Measurements from ENCODE around the gene FOXP4. TPM values are rescaled to one million over a fixed set of nuclear protein-coding genes. Genes with fewer than 3 reads are reported as not detected.

FOXP4 gene
- total RNA-seq, 1 donor: 3.0 TPM

DNA sequence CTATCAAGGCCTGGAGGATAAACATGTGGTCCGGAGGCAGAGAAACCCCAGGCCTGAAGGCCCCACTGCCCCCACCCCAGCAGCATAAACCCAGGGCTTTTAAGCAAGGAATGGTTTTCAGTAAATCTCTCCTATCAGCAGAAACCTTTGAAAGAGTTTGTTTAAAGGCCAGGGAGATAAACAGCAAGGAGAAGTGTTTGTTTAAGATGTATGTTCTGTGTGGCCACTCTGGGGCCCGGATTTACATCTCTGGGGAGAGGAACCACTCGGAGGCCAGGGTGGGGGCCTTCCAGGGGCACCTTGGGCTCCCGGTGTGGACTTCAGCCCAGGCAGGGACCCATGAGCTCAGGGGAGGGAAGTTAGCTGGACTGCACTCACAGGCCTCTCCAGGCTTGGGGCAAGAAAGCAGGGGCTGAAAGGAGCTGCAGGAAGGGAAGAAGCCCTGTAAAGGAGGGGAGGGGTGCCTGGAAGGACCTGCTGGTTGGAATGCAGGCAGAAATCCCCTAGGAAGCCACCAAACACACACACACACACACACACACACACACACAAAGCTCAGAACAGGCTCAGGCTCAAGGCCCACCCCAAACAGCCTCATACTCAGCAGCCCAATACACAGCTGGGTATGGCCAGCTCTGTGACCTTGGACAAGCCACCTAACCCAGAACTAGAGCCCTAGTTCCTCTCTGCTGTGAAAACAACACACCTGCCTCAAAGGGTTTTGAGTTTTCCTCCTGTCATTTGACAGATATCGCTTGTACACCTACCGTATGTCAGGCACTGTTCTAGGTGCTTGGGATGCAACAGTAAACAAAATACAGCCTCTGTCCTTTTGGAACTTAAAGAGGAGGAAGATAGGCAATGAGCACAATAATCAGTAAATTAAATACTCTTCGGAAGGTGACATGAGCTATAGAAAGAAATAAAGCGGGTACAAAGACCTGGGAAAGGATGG is 26.2 kb upstream of the FOXP4 start:
- DNase-seq (ENCODE audit: low read depth in 2 of 3, low spot score in 2 of 3): no peak

DNA sequence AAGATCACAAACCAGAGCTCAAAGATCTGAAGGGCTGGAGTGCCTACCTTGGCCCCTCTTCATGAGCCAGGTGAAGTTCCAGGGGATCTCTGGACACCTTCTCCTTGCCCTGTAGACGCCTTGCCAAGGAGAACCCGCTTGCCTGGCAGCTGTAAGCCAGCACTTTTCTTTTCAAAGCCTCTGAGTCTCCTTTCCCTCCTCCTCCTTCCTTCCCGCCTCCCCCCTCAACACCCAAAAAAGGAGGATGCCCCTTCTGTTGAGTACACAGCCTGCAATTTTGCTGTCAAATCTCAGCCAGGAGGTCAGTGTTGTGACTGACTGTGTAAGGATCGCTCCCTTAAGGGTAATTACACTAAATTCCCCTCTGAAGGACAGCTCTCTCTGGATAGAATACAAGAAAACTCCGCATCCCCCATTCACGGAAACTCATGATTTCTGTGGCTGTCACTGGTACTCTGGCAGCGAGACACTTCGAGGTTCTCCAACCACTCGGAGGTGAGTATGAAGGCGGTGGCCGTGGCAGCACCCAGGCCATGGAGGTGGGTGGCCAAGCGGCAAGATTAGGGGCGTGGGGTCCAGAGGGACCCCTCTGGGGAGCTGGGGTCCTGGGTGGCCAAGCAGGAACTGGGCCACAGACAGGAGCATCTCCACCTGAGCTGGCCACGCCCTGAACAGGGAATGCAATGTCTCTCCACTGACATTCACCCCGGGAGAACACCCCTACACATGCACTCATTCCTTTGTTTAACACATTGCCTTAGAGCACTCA is 23.2 kb upstream of the FOXP4 start:
- no peak for DNase-seq (ENCODE audit: low read depth in 2 of 3, low spot score in 2 of 3)

DNA sequence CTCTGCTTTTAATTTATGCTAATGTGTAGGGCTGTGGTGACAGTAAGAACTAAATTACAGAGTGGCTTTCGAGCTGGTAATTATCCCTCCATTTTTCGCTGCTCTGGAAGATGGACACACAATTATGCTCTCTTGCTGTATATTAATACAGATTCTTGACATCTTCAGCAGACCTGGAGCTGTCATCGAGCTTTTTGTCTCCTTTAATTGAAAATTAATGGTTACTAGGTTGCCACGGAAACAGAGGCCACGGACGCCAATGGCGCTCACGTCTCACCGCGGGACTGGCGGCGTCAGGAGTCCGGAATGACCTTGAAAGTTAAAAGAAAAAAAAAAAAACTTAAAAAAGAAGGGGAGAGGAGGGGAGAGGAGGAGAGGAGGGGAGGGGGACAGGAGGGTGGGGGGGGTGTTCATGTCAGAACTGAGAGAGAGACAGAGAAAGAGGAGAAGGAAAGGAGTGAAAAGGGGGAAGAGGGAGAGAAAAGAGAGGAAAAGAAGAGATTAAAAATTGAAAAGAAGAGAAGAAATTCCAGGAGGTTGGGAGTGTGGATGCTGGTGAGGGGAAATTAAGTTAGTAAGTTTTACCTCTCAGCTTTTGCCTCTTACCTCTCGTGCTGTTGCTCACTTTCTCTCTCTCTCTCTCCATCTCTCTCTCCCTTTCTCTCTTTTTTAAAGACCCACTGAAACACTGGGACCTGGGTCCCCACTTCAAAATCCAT is 22.1 kb upstream of the FOXP4 start:
- no peak for DNase-seq (ENCODE audit: low read depth in 2 of 3, low spot score in 2 of 3)

DNA sequence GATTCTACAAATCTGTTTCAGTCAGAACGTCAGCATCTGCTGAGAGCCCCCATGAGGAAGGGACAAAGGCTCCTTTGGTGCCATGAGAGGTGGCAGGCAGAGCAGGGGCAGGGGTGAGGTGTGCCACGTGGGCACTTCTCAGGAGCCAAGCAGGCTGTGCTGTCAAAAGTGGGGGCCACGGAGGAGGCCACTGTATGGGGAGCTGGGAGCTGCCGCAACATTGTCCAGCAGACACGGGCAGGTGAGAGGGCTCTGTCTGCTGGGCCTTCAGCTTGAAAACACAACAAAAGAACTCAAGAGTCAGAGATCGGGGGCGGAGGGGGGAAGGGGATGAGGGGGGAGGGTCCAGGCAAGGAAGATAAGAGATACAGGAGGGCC is 21.6 kb upstream of the FOXP4 start:
- DNase-seq (ENCODE audit: low read depth in 2 of 3, low spot score in 2 of 3): no peak

DNA sequence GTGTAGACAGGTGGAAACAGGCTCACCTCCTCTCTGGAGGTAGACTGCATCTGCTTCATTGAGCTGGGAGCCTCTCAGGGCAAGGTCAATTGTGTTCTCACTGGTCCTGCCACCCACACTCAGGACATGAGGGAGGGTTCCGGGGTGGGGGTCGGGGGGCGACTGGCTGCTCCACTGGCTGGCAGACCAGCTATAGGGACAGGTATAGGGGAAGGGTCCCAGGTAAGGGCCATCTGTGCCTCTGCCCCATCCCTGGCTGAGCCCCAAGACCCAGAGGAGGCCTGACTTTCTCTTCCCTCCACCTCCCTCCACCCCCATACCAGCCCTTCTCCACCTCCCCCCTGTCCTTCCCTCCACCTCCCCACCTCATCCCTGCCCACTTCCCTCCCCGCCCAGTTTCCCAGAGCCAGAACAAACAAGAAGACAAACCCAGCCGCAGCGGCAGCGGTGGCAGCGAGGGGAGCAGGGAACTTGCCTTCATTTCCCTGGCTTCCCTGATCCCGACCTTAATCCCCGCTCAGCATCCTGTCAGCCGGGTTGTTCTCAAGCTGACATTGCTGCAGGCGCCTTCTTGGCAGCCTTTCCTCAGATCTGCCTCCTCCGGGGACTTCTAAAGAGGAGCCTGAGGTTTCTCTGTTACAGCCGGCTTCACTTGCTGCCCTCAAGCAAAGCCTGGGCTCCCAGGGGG is 18.3 kb upstream of the FOXP4 start:
- no peak for DNase-seq (ENCODE audit: low read depth in 2 of 3, low spot score in 2 of 3)

DNA sequence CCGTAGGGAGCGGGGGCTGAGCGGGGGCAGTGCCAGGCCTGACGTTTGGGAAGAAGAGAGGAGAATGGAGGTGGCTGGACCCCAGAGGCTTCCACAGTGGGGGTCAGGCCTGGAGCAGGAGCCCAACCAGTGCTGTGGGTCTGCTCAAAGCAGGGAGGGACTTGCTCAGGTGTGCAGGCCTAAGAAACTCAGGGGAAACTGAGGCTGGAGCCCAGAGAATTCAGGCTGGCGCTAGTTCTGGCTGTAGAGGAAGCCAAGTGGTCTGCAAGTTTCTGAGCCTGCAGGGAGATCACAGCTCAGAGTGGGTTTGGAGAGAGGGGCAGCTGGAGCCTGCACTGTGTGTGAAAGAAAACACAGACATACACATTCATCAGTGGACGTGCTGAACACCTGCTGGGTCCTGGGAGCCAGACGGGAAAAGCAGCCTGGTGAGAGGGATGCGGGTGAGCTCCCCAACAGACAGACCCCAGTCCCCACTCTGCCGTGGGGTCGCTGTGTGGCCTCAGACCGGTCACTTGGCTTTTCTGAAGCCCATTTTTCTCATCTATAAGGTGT is 17.7 kb upstream of the FOXP4 start:
- no peak for DNase-seq (ENCODE audit: low read depth in 2 of 3, low spot score in 2 of 3)

DNA sequence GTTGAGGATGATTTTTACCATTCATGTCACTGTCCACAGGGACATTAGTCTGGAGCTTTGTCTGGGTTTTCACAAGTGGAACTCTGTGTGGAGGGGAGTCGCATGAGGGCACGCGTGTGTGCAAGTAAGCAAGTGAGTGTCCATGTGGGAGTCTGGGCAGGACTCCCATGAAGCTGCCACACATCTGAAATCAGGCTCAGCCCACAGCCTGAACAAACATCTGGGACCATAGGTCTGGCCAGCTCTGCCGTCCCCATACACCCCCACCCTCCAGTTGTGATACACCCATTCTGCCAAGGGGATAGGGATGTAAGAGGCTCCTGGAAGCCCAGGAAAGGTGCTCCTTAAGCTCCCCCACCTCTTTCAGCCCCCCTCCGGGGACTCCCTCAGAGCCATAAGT is 17.1 kb upstream of the FOXP4 start:
- DNase-seq (ENCODE audit: low read depth in 2 of 3, low spot score in 2 of 3): no peak

DNA sequence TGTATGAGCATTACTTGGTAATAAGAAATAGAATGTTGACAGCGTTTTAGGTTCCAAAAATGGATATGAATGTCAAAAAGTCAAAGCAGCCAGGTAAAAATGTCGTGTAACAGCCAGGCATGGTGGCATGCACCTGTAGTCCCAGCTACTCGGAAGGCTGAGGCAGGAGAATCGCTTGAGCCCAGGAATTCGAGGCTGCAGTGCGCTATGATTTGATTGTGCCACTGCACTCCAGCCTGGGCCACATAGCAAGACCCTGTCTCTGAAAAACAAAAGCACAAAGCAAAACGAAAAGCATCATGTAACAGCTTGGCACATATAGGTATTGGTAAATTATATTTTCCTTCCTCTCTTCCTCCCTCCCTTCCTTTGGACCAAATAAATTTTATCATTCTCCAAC is 16.2 kb upstream of the FOXP4 start:
- no peak for DNase-seq (ENCODE audit: low read depth in 2 of 3, low spot score in 2 of 3)

DNA sequence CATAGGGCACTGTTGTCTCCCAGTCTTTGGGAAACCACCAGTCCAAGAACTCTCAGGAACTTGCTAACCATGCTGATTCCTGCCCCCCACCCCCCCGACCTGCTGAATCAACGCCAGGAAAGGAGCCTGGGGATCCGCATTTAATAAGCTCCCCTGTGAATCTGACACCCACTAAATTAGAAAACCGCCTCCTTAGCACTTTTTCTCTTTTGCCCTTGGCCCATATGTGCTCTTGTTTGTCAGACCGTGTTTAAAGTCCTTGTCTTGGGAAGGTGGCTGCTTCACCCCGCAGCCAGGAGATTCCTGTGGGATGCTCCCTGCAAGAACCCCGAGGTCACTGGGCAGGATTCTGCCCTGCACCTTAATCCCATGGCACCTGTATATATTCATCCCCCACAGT is 15.7 kb upstream of the FOXP4 start:
- no peak for DNase-seq (ENCODE audit: low read depth in 2 of 3, low spot score in 2 of 3)

DNA sequence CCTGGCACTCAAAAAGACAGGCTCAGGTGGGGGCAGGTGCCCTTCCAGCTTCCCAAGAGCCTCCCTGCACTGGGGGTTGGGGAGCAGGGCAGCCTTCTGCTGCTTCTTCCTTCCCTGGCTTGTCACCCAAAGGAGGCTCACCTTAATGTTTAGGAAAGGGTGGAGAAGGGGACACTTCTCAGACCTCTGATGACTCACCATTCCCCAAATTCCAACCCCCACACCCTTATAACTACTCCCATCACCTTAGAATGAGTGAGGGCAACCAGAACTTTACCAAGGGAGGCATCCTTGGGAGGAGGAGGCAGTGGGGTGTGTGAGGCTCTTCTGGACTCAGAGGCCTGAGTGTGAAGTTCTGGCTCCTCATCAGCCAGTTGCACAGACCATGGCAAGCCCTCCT is 15.2 kb upstream of the FOXP4 start:
- DNase-seq (ENCODE audit: low read depth in 2 of 3, low spot score in 2 of 3): no peak

DNA sequence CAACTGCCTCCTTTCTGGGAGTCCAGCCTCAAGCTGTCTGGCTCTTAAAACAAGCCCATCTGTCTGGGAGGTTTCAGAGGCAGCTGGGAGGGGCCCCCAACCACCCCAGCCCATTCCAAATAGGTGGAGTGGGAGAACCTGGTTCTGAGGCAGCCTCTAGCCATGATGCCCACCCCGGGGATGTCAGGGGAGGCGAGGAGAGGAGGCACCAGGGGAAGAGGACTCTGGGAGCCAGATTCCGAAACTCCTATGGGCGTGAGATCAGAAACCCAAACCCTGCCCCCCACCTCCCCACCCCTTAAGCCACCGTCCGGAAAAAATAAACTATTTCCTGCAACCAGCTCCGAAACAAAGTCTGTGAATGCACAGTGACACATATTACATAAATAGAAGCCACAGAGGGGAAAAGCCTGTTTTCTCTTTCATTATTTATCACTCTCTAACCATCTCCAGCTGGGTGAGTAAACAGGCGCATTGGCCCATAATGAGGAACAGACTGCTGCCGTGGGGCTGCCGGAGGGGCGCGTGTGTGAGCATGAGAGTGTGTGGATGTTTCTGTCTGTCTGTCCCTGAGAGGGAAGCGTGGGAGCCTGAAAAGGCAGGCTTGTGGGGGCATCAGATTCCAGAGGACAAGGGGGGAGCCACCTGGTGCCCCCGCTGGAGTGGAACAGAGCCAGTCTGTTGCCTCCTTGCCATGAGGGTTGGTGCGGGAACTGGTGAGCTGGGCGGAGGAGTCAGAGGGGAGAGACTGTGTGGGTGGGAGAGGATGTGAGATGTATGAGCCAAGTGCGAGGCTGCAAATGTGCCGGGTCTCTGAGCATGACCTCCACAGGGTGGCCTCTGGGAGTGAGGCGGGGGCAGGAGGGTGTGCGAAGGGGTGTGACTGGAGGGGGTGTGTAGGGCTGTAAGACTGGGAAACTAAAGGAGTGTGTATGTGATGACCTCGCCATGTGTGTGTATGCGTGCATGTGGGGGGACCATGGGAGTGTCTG is 14.3 kb upstream of the FOXP4 start:
- peak in 2 of 3 donors; percentile 63 to 79 for DNase-seq (ENCODE audit: low read depth in 2 of 3, low spot score in 2 of 3)

DNA sequence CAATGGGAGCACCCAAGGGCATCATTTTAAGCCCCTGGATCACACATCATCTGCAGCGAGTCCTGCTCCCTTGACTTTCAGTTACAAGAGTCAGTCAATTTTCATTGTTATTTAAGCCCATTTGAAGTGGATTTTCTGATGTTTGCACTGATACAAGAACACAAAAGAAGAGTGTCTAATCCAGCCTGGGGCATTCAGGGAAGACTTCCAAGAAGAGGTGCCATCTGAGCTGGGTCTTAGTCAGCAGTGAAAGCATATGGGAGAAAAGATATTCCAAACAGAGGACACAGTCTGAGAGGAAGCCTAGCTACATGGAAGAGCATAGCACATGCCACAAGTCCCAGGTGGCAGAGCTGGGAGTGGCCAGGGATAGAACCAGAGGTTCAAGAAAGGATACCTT is 10.4 kb upstream of the FOXP4 start:
- no peak for DNase-seq (ENCODE audit: low read depth in 2 of 3, low spot score in 2 of 3)

DNA sequence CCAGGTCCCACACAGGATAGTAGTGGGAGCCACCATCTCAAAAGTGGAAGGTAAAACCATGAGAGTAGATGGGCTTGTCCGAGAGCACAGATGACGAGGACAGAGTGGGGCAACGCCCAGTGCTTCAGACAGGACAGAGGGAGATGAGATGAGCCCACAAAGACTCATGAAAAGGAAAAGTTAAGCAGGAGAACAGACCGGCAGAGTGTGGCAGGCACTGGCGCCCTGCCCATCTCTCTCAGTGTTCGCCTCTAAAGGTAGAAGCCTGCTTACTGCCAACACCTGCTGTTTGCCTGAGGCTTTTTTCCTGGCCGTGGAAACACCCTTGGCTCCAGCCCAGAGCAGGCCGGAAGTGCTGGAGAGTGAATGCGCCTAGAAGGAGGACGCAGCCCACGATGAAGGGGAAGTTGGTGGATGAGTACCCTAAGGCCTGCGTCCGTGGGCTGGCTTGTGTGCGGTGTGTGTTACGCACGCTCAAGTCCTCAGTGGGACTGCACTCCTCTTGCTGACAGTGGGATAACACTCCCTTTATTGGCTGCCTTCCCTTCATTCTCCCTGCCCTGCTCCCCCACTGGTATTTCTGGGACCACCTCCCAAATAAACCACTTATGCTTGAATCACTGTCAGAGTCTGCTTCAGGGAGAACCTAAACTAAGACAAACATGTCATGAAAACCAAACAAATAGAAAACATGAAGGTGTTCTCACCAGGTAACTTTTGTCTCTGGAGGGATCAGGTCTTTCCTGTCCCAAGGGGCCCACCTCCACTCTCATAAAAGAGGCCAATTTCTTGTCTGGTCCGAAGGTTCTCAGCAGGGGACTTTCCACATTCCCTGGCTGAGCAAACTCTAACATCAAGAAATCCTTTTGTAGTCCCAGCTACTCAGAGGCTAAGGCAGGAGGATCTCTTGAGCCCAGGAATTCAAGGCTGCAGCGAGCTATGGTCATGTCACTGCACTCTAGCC is 9.1 kb upstream of the FOXP4 start:
- DNase-seq (ENCODE audit: low read depth in 2 of 3, low spot score in 2 of 3): peak in 2 of 3 donors; percentile 49 to 56

DNA sequence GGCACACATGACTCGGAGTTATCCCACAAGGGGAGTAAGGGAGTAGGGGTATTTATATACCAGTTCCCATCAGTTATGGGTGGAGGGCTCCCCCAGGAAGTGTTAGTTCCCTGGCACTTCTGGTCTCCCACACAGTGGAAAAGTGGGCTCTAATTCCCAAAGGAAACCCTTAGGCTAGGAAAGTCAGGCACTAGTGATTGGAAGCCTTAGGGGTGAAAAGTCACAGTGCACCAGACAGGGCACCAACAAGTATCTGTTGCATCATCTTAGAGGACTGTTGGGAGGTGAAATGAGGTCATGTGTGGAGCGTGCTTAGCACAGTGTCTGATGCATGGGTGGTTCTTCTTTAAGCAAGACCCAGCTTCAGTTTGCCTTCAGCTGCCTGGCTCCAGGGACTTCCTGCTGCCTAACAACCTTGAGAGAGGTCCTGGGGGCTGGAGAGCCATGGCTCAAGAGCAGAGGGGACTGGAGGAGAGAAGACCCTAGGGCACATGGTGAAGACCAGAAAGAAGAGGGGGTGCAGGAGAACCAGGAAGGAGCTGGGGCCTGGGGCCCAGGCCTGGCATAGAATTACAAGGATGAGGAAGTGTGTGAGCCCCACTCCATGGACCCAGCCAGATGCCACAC is 7.5 kb upstream of the FOXP4 start:
- no peak for DNase-seq (ENCODE audit: low read depth in 2 of 3, low spot score in 2 of 3)

DNA sequence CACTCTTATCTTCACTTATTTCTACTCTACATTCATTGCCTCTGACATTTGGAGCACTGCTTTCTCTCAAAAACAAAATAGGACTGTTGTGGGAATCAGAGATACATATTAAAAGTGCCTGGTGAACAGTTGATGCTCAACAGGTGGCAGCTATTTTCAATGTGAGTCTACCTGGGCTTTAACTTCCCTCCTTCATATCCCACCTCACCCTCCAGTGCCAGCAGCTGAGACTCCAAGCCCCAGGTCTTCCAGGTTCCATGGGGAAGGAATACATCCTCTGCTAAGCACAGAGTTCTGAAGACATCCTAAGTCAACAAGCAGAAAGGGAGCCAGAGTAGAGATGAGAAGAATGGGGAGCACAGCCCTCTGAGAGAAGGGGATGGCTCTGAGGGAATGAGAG is 7.0 kb upstream of the FOXP4 start:
- no peak for DNase-seq (ENCODE audit: low read depth in 2 of 3, low spot score in 2 of 3)

DNA sequence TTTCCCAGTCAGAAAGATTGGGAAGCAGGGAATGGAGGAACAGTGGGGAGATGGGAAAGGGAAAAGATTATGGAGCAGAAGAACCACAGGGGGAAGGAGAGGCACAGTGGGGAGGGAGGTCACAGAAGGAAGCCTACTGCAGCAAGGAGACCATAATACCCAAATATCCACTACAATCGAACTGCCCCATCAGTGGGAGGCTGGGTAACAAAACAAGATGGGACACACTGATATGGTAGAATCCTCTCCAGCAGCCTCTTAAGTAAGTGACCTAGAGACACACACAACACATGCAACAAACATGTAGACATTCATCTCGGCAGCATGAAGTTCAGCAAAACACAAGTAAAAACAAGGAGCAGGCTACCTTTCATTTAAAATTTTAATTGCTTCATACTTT is 4.8 kb upstream of the FOXP4 start:
- no peak for DNase-seq (ENCODE audit: low read depth in 2 of 3, low spot score in 2 of 3)

DNA sequence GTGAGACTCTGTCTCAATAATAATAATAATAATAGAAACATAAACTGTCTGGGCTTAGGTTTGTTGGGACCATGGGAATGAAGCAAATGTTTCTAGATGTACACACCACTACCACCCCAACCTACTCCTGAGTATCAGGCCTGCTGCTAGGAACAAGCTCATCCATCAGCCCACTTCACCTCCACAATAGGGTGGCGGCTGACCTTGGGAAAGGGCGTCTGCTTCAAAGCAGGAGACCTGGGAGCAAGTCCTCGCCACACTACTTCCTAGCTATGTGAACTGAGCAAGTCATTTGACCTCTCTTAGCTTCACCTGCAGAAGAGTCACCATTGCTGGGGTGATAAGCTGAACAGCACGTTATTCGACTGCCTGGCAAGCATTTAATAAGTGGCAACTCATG is 3.1 kb upstream of the FOXP4 start:
- no peak for DNase-seq (ENCODE audit: low read depth in 2 of 3, low spot score in 2 of 3)

DNA sequence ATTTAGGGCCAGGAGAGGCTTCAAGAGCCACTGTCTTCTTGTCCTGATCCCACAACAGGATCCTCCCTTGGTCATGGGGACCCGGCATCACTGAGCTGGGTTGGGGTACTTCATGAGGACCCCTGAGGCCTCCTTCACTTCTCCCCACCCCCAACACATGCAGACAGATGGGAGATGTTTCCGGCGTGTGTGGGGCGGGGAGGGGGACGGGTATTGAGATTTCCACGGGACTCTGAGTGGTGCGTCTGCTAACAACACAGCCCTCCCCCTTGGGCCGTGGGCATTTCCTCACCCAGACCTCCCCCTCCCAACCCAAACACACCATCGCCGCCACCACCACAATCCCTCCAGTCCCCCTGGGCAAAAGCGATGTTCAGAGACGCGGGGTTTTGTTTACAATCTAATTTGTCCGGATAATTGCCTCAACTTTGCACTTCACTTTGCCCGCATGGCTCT is 906 bp upstream of the FOXP4 start:
- no peak for DNase-seq (ENCODE audit: low read depth in 2 of 3, low spot score in 2 of 3)
